T follicular helper cell (primary cell): ENCODE measurements around the gene NTNG1.

ENCODE experiments used
- DNase-seq: peaks from one replicate; pipeline ENCODE4 v3.0.0-alpha.2; 2020; ENCODE audit warnings: low read depth

The NTNG1 gene

GRCh38 chr1:107457989-107458388 is 317.1 kb downstream of the NTNG1 start:
- DNase-seq = no peak

DNA sequence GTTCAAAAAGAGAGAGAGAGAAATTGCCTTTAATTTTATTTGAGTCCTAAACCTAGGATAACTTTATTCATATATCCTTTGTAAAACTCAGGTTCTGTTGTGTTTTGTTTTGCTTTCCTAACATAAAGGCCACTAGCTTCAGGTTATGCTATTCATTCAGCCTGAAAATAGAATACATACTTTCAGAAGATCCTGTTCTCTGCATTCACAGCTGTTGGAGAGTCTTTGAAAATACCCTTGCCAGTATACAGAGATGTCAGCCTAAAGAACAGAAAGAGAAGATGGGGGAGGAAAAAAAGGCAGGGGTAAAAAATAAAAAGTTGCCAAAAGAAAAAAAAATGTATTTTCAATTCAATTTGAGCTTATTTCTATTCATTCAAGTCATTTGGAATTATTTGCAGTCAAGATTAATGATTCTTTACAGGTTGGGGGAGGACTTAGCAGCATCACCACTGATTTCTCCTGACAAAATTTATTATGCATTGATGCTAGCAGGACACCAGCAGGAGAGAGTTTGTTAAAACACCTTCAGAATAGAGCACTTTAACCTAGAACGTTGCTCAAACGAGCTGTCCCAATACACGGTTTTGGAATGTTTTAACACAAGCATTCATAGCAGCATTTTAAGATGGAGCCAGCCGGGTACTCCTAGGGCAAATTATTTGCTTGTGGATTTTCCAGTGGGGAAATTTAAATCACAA is 318.5 kb downstream of the NTNG1 start:
- no peak for DNase-seq

GRCh38 chr1:107460035-107460434 is 319.2 kb downstream of the NTNG1 start:
- no peak for DNase-seq

GRCh38 chr1:107464827-107465226 is 324.0 kb downstream of the NTNG1 start:
- no peak for DNase-seq

DNA sequence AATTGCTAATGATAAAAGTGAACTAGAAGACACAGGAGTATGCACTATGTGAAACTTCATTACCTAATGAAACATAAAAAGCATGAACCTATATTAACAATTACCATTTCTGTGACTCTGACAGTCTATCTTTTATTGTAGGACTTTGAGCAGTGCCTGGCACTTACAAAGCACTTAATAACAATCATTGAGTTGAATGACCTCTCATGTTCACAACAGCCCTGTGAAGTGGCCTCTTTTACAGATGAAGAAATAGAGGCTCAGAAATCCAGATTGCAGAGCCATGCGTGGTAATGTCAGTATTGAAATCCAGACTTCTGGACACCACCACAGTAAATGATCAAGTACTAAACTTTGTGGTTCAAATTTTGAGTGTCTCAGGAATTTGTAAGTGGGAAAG is 326.4 kb downstream of the NTNG1 start:
- no peak for DNase-seq

- DNase-seq = no peak
These were observed 327.0 kb downstream of the NTNG1 start for GRCh38 chr1:107467811-107468210.

DNA sequence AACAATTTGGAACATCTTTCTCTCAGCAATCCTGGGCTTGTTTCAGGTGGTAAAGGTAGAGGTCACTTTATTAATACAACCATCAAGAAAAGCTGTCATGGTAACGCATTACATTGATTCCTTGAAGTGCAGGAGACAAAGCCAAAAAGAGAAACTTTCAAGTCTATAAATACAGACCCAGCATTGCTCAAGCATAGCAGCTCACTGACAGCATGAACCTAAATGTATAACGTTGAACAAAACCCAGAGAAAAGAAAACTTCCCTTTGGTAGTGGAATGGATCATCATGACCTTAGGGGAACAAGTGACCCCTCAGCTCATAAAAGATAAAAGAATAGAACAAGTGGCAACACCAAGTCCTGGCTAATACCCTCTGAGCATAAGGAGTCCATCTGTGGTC is 332.2 kb downstream of the NTNG1 start:
- no peak for DNase-seq

DNA sequence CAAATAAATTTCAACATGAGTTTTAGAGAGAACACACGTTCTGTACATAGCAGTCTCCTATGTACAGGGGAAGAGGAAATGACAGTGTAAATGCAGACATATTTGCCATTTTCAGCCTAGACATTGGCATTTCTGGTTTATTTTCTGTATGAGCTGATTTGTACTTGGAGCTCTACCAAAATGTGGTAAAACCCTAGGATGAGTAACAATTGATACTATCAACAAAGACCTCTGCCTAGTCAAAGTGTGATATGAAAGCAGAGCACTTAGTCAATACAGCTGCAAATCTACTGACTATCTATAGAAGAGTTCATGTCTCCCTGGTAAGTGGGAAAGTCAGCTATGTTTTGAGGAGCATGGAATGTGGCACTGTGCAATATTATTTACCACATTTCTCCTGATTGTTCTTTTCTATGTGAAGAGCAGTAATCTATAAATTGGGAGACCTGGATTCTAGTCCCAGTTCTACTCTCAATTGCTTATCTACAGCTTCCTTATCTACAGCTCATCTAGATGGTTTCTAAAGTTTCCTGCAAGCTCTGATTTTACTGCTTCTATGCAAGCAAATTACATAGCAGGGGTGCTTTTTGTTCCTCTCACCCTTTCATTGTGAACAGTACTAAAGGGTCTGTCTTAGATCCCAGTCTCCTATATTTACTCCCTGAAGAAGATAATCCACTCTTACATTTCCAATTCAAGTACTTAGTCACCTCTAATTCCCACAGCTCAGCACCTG is 334.2 kb downstream of the NTNG1 start:
- no peak for DNase-seq

GRCh38 chr1:107477233-107477632 is 336.4 kb downstream of the NTNG1 start:
- no peak for DNase-seq

- DNase-seq = no peak
These were observed 339.1 kb downstream of the NTNG1 start for GRCh38 chr1:107479865-107480350.

DNA sequence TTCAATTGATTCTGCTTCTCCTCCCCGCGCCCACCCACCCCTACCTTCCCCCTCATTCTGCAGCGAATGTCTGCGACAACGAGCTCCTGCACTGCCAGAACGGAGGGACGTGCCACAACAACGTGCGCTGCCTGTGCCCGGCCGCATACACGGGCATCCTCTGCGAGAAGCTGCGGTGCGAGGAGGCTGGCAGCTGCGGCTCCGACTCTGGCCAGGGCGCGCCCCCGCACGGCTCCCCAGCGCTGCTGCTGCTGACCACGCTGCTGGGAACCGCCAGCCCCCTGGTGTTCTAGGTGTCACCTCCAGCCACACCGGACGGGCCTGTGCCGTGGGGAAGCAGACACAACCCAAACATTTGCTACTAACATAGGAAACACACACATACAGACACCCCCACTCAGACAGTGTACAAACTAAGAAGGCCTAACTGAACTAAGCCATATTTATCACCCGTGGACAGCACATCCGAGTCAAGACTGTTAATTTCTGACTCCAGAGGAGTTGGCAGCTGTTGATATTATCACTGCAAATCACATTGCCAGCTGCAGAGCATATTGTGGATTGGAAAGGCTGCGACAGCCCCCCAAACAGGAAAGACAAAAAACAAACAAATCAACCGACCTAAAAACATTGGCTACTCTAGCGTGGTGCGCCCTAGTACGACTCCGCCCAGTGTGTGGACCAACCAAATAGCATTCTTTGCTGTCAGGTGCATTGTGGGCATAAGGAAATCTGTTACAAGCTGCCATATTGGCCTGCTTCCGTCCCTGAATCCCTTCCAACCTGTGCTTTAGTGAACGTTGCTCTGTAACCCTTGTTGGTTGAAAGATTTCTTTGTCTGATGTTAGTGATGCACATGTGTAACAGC is 339.9 kb downstream of the NTNG1 start:
- no peak for DNase-seq

- no peak for DNase-seq
These were observed 341.0 kb downstream of the NTNG1 start for GRCh38 chr1:107481756-107482384.

DNA sequence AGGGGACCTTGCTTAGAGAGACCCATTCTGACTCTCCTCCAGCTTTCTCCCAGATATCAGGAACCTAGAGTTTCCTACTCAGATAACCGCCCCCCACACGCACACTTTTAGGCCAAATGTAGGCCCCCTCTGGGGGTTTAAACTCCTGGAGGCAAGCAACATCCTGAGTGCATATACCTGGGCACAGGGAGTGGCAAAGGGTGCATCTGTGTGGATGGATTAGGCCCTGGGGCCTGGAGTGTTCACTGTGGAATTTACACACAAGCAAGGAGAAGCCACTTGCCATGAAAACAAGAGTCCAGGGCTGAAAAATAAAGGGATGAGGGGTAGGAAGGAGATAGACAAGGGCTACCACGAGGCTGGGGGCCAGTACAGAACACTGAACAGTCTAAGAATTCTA is 343.1 kb downstream of the NTNG1 start:
- DNase-seq = no peak

- no peak for DNase-seq
These were observed 345.5 kb downstream of the NTNG1 start for GRCh38 chr1:107486349-107486748.

- no peak for DNase-seq
These were observed 346.7 kb downstream of the NTNG1 start for GRCh38 chr1:107487506-107487905.

GRCh38 chr1:107491582-107491981 is 350.7 kb downstream of the NTNG1 start:
- no peak for DNase-seq

DNA sequence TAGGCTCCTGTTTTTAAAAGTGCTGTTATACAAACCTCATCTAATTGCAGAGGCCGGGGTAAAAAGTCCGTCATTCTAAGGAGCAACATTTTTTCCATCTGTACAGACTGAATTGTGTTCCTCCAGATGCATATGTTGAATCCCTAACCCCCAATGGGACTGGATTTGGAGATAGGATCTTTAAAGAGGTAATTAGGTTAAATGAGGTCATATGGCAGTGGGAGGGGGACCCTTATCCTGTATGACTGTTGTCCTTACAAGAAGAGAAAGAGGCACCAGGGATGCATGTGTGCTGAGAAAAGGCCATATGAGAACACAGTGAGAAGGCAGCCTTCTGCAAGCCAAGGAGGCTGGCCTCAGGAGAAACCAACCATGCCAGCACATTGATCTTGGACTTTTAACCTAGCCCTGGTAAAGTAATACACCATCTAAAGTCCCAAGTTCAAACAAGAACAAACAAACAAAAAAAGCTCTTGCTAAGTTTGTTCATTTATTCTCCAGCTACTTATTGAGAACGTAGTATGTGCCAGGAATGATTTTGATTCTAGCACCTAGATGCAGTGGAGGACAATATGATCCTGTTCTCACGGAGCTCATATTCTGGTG is 352.4 kb downstream of the NTNG1 start:
- DNase-seq = no peak

DNA sequence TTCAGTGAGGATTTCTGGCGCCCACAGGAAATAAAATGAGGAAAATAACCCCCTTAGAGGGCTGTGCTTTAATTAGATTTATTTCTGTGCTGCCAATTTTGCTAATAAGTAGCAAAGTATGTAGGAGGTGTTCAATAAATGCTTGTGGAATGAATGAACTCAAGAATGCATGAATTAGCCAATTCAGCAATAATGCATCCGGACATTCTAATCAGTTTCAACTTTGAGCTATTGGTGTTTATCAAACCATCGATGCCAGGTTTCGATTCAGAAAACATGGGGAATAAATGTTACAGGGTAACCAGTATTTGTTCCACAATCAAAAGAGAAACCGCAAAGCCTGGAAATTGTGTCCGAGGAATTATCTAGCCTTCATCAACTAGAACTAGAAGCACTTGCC is 353.2 kb downstream of the NTNG1 start:
- no peak for DNase-seq

DNA sequence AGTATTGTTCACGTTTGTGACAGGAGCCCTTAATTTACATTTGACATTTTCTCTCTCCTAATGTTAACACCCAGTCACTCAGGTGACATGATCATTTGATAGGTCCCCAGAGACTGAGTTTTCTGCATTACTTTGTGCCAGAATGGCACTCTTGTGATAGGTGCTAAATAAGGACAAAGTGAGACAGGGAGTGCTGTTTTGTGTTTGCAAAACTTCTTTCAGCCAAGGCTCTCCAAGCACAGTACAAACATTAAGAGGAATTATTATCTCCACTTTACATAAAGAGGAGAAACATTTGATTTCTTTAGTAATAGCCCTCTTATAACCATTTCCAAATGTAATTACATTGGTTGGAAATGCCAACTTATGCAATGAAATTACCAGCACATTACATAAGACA is 355.2 kb downstream of the NTNG1 start:
- no peak for DNase-seq

GRCh38 chr1:107499139-107499744 is 358.4 kb downstream of the NTNG1 start:
- no peak for DNase-seq

GRCh38 chr1:107501081-107501605 is 360.3 kb downstream of the NTNG1 start:
- no peak for DNase-seq
